Heart left ventricle (tissue), 13 donors: ENCODE measurements around the gene SULF2.

Source experiments
- CTCF ChIP-seq, 12 donors: fragments of 200-600 bp; sonication (generic) in 4 of 12; IDR thresholded peaks; one replicate each; pipeline versions ENCODE4 v1.5.0 to v1.8.0; 2018 to 2022; ENCODE audit warnings: antibody characterized with exemption in 12 of 12, mild to moderate bottlenecking in 5 of 12
- POLR2A ChIP-seq, 2 donors: fragments of 450-650 bp; IDR thresholded peaks; one replicate each; pipeline ENCODE4 v1.6.1; 2017; ENCODE audit warnings: antibody characterized with exemption in 2 of 2, mild to moderate bottlenecking in 2 of 2, moderate library complexity in 2 of 2
- donor health status: ischemic (EF 13 %, LVEDD 7.1; RV severe dilation, severe dysfunction).
- donor health status: DM: no; HTN: yes; CAD: no.
- donor health status: DM: no; HTN: no; CAD: no.
- donor health status: ischemic (EF 25% LVEDD 6.9; RV normal size, moderate dysfunction).
- donor health status: ischemic (EF 25% LVEDD 5.7; RV mildly dilated, moderate dysfunction).
- donor health status: ischemic (EF 35%, LVEDD 5.7; RV mildly dilated, moderate dysfunction).
- donor health status: nonischemic (EF 11% LVEDD 7.7; RV severe dilation, severe dysfunction).
- donor health status: DM: yes; HTN: yes; CAD: no.
- donor health status: PGD.
- donor health status: ischemic (EF 29% LVEDD 5.4; RV normal size, mild dysfunction).
- donor health status: nonischemic (EF 23%, LVEDD 6.1; RV moderate dilation, normal function).

- TF ChIP-seq CTCF (IDR thresholded peaks at IDR 0.05) (no peak), POLR2A (IDR thresholded peaks at IDR 0.05) (no peak)
Observed at GRCh38 chr20:47614703-47615309, 170.5 kb downstream of the SULF2 start.
